ENCODE results near the gene VPS54. TPM values are rescaled to one million over a fixed set of nuclear protein-coding genes. Genes with fewer than 3 reads are reported as not detected.

VPS54 gene
- total RNA-seq, 1 experiment from 2014 or later: 19.1 TPM

DNA sequence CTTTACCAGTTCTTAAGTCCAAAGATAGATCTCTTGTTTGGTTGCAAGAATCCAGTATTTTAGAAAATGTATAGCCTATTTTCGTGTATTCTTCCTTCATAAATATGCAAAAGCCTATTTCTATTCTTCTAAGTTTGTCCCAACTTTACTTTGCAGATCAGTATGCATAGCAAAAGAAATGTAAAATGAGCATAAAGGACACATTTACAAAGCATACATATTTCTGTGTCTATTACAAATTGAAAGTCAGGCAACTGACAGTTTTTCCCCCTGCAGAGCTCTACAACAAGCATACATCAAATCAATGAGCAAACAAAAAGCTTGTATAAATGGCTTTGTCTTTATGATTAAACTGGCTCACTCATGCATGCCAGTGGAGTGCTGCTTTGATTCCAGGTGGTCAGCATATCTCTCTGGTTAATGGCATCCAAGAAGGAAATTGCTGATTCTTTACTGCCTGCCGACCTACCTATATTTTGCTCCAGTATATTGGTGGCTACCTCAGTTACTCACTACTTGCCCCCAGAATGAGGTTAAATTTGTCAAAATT lies 10.0 kb upstream of the VPS54 start:
- no peaks in the 10 kb centered on the region for H3K27me3 ChIP-seq (replicated peaks; ENCODE audit: insufficient read depth, low read depth, low read length, poor library complexity)
- intact Hi-C loops (cut with micrococcal nuclease; ENCODE audit: unreplicated experiment): no loop called here
- DNase-seq (ENCODE audit: low spot score): no peak
- H3K27ac ChIP-seq (ENCODE audit: low read depth, low read length, poor library complexity, severe bottlenecking): no peak overlapping the region
- H3K4me3 ChIP-seq (ENCODE audit: low read depth, low read length, poor library complexity, severe bottlenecking): no peak overlapping the region
- no peaks in the 10 kb centered on the region for H3K4me1 ChIP-seq (ENCODE audit: insufficient read depth, low read length, poor library complexity, severe bottlenecking)
- no peaks in the 10 kb centered on the region for H3K9me3 ChIP-seq (ENCODE audit: low read depth, low read length, poor library complexity, severe bottlenecking)
- ChIA-PET CTCF (interaction anchor here (1.0 kb wide), 1 partner anchor 16 kb away, joined by 4 read pairs; no protein-coding TSS in a partner anchor), POLR2A (ENCODE audit: low non-redundant PET) (no interaction called here)
- TF ChIP-seq EZH2 (IDR thresholded peaks at IDR 0.05; ENCODE audit: borderline replicate concordance, low read depth, low read length, poor library complexity, severe bottlenecking): no peak
- TF ChIP-seq, protein P1, sequence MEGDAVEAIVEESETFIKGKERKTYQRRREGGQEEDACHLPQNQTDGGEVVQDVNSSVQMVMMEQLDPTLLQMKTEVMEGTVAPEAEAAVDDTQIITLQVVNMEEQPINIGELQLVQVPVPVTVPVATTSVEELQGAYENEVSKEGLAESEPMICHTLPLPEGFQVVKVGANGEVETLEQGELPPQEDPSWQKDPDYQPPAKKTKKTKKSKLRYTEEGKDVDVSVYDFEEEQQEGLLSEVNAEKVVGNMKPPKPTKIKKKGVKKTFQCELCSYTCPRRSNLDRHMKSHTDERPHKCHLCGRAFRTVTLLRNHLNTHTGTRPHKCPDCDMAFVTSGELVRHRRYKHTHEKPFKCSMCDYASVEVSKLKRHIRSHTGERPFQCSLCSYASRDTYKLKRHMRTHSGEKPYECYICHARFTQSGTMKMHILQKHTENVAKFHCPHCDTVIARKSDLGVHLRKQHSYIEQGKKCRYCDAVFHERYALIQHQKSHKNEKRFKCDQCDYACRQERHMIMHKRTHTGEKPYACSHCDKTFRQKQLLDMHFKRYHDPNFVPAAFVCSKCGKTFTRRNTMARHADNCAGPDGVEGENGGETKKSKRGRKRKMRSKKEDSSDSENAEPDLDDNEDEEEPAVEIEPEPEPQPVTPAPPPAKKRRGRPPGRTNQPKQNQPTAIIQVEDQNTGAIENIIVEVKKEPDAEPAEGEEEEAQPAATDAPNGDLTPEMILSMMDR (conservative IDR thresholded peaks at IDR 0.05; ENCODE audit: low read depth, low read length): no peak
- no TSS peak for BruUV-seq (replicated peaks)
- H3K36me3 ChIP-seq (ENCODE audit: insufficient read depth, low read length, poor library complexity, severe bottlenecking): no peaks in the 10 kb centered on the region

GRCh38 chr2:64025741-64026140 lies 6.5 kb upstream of the VPS54 start:
- Histone ChIP-seq H3K4me3 (ENCODE audit: low read depth, low read length, poor library complexity, severe bottlenecking) (no peak overlapping the region), H3K27me3 (replicated peaks; ENCODE audit: insufficient read depth, low read depth, low read length, poor library complexity) (no peaks in the 10 kb centered on the region), H3K4me1 (ENCODE audit: insufficient read depth, low read length, poor library complexity, severe bottlenecking) (no peaks in the 10 kb centered on the region), H3K27ac (ENCODE audit: low read depth, low read length, poor library complexity, severe bottlenecking) (no peak overlapping the region), H3K36me3 (ENCODE audit: insufficient read depth, low read length, poor library complexity, severe bottlenecking) (no peaks in the 10 kb centered on the region), H3K9me3 (ENCODE audit: low read depth, low read length, poor library complexity, severe bottlenecking) (no peaks in the 10 kb centered on the region)
- intact Hi-C loops (cut with micrococcal nuclease; ENCODE audit: unreplicated experiment): no loop called here
- no TSS peak for BruUV-seq (replicated peaks)
- ChIA-PET POLR2A (ENCODE audit: low non-redundant PET) (no interaction called here), CTCF (no interaction called here)
- no peak for TF ChIP-seq EZH2 (IDR thresholded peaks at IDR 0.05; ENCODE audit: borderline replicate concordance, low read depth, low read length, poor library complexity, severe bottlenecking)
- TF ChIP-seq, protein P1 (conservative IDR thresholded peaks at IDR 0.05; ENCODE audit: low read depth, low read length): no peak
- no peak for DNase-seq (ENCODE audit: low spot score)

GRCh38 chr2:64024259-64024949 lies 5.2 kb upstream of the VPS54 start:
- TF ChIP-seq, protein P1 (conservative IDR thresholded peaks at IDR 0.05; ENCODE audit: low read depth, low read length): no peak
- TF ChIP-seq EZH2 (IDR thresholded peaks at IDR 0.05; ENCODE audit: borderline replicate concordance, low read depth, low read length, poor library complexity, severe bottlenecking): no peak
- CTCF ChIA-PET: no interaction called here
- Histone ChIP-seq H3K36me3 (ENCODE audit: insufficient read depth, low read length, poor library complexity, severe bottlenecking) (no peaks in the 10 kb centered on the region), H3K27me3 (replicated peaks; ENCODE audit: insufficient read depth, low read depth, low read length, poor library complexity) (no peaks in the 10 kb centered on the region), H3K27ac (ENCODE audit: low read depth, low read length, poor library complexity, severe bottlenecking) (no peak overlapping the region), H3K9me3 (ENCODE audit: low read depth, low read length, poor library complexity, severe bottlenecking) (no peaks in the 10 kb centered on the region), H3K4me1 (ENCODE audit: insufficient read depth, low read length, poor library complexity, severe bottlenecking) (peaks cover 7% of the 10 kb centered on the region), H3K4me3 (ENCODE audit: low read depth, low read length, poor library complexity, severe bottlenecking) (no peak overlapping the region)
- DNase-seq (ENCODE audit: low spot score): no peak
- intact Hi-C loops (cut with micrococcal nuclease; ENCODE audit: unreplicated experiment): no loop called here
- POLR2A ChIA-PET (ENCODE audit: low non-redundant PET): no interaction called here
- no TSS peak for BruUV-seq (replicated peaks)
